Measurements from ENCODE around the gene SUN2. TPM values are rescaled to one million over a fixed set of nuclear protein-coding genes. Genes with fewer than 3 reads are reported as not detected.

Gene SUN2
- total and polyA plus RNA-seq, 7 experiments from 2014 or later, result 397 to 977 (median 558) TPM

Other genes with a start within 250 kb of the SUN2 start
- 1,000 to 10,000 TPM in 2 of 5 experiments, 100 to 1,000 TPM in 3; 478 to 1,097 (median 684) TPM for gene DDX17, start 249.7 kb downstream of the SUN2 start, total RNA-seq
- 10 to 100 TPM; 37.7 to 43.4 TPM for gene DDX17, start 249.7 kb downstream of the SUN2 start, polyA plus RNA-seq
- gene DMC1, start 185.8 kb downstream of the SUN2 start, total RNA-seq, result 1 to 10 TPM in 1 of 5 experiments, under 1 TPM in 3, not detected in 1; 0.32 to 7.4 (median 0.65) TPM
- gene DMC1, start 185.8 kb downstream of the SUN2 start, polyA plus RNA-seq, result under 1 TPM in 1 of 2 donors, not detected in 1; 0.13 TPM
- gene FAM227A, start 99.6 kb downstream of the SUN2 start, total RNA-seq, result 1 to 10 TPM in 1 of 5 experiments, under 1 TPM in 3, not detected in 1; 0.05 to 1.0 (median 0.30) TPM
- not detected for gene FAM227A, start 99.6 kb downstream of the SUN2 start, polyA plus RNA-seq
- 10 to 100 TPM; 12.2 to 39.9 (median 15.2) TPM for gene CBY1, start 99.4 kb downstream of the SUN2 start, total RNA-seq
- gene CBY1, start 99.4 kb downstream of the SUN2 start, polyA plus RNA-seq, result 10 to 100 TPM in 1 of 2 donors, 1 to 10 TPM in 1; 8.1 to 11.2 TPM
- 10 to 100 TPM; 45.0 to 92.4 (median 50.6) TPM for gene TOMM22, start 74.0 kb downstream of the SUN2 start, total RNA-seq
- 10 to 100 TPM; 47.3 to 53.1 TPM for gene TOMM22, start 74.0 kb downstream of the SUN2 start, polyA plus RNA-seq
- 100 to 1,000 TPM in 2 of 5 experiments, 10 to 100 TPM in 3; 60.6 to 175 (median 74.9) TPM for gene JOSD1, start 55.1 kb downstream of the SUN2 start, total RNA-seq
- 1 to 10 TPM; 7.4 to 8.1 TPM for gene JOSD1, start 55.1 kb downstream of the SUN2 start, polyA plus RNA-seq
- gene GTPBP1, start 50.1 kb downstream of the SUN2 start, total RNA-seq, result 100 to 1,000 TPM in 2 of 5 experiments, 10 to 100 TPM in 3; 79.1 to 209 (median 91.9) TPM
- 10 to 100 TPM; 16.9 to 32.8 TPM for gene GTPBP1, start 50.1 kb downstream of the SUN2 start, polyA plus RNA-seq
- 10 to 100 TPM in 2 of 5 experiments, 1 to 10 TPM in 3; 5.0 to 11.1 (median 8.9) TPM for gene DNAL4, start 38.1 kb upstream of the SUN2 start, total RNA-seq
- gene DNAL4, start 38.1 kb upstream of the SUN2 start, polyA plus RNA-seq, result 10 to 100 TPM in 1 of 2 donors, 1 to 10 TPM in 1; 9.8 to 15.0 TPM
- 10 to 100 TPM in 2 of 5 experiments, 1 to 10 TPM in 2, under 1 TPM in 1; 0.85 to 12.9 (median 7.8) TPM for gene NPTXR, start 88.0 kb upstream of the SUN2 start, total RNA-seq
- gene NPTXR, start 88.0 kb upstream of the SUN2 start, polyA plus RNA-seq, result 1 to 10 TPM; 1.1 to 1.4 TPM
- gene CBX6, start 116.2 kb upstream of the SUN2 start, total RNA-seq, result 10 to 100 TPM; 41.7 to 77.0 (median 73.4) TPM
- gene CBX6, start 116.2 kb upstream of the SUN2 start, polyA plus RNA-seq, result 1 to 10 TPM; 6.3 to 7.2 TPM
- 10 to 100 TPM in 2 of 5 experiments, not detected in 3; 15.7 to 79.1 TPM for gene APOBEC3A, start 201.6 kb upstream of the SUN2 start, total RNA-seq
- gene APOBEC3A, start 201.6 kb upstream of the SUN2 start, polyA plus RNA-seq, result under 1 TPM in 1 of 2 donors, not detected in 1; 0.13 TPM
- gene APOBEC3B, start 226.3 kb upstream of the SUN2 start, total RNA-seq, result 10 to 100 TPM in 2 of 5 experiments, 1 to 10 TPM in 1, under 1 TPM in 1, not detected in 1; 0.30 to 16.0 (median 7.1) TPM
- not detected for gene APOBEC3B, start 226.3 kb upstream of the SUN2 start, polyA plus RNA-seq